ENCODE measurements around the gene STAC. TPM values are rescaled to one million over a fixed set of nuclear protein-coding genes. Genes with fewer than 3 reads are reported as not detected.

Gene STAC
- total and polyA plus RNA-seq, 10 of the 15 experiments (the other 5 are each of a cell fraction or from before 2014, with no cell fraction given), result 0.07 TPM; not detected in 9

DNA sequence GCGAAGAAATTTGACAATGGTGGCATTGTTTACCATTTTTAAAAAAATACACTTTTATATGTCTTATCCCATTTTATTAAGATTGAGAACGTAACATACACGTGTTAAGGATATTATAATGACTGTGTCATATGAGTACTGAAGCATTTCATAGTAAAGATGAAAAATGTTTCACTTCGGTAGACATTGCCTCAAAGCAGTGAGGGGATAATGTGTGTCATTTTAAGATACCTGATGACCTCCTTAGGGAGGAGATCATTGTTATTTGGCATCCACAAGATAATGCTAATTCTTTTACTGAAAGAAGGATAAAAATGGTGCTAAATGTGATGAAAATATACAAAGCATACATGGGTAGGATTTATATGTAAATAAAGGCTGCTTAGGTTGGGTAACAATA is 107.3 kb downstream of the STAC start:
- Histone ChIP-seq H3K4me2 (ENCODE audit: control insufficient read depth, insufficient read depth) (no peak overlapping the region), H3K4me3 (no peak overlapping the region), H4K20me1 (ENCODE audit: control insufficient read depth, insufficient read depth) (no peaks in the 10 kb centered on the region), H3K79me2 (ENCODE audit: control insufficient read depth, insufficient read depth, low read length) (no peaks in the 10 kb centered on the region), H3K9ac (ENCODE audit: control insufficient read depth, insufficient read depth, low read length) (no peak overlapping the region), H3K27me3 (replicated peaks in 1 of 2; ENCODE audit: control insufficient read depth in 2 of 2, insufficient read depth in 2 of 2, low read length in 1 of 2) (no peaks in the 10 kb centered on the region), H3K36me3 (ENCODE audit: control insufficient read depth in 2 of 2, insufficient read depth in 2 of 2, low read length in 1 of 2) (no peaks in the 10 kb centered on the region), H2AFZ (ENCODE audit: control insufficient read depth, low read depth, low read length) (no peak overlapping the region), H3K27ac (ENCODE audit: control insufficient read depth, insufficient read depth) (no peak overlapping the region), H3K9me3 (replicated peaks; ENCODE audit: control insufficient read depth, insufficient read depth, low read length) (no peaks in the 10 kb centered on the region), H3K4me1 (ENCODE audit: control insufficient read depth, insufficient read depth, low read length) (no peaks in the 10 kb centered on the region)
- ATAC-seq, result no peak
- CTCF ChIA-PET, result no interaction called here
- no TSS peak for BruUV-seq (replicated peaks)
- no peak for DNase-seq (ENCODE audit: low read depth, low spot score)
- FAIRE-seq, result no peak
- SMC1A ChIA-PET (ENCODE audit: uncharacterized antibody, unreplicated experiment), result no interaction called here
- intact Hi-C loops (cut with micrococcal nuclease; ENCODE audit: unreplicated experiment), result no loop called here
- TF ChIP-seq, protein P1, sequence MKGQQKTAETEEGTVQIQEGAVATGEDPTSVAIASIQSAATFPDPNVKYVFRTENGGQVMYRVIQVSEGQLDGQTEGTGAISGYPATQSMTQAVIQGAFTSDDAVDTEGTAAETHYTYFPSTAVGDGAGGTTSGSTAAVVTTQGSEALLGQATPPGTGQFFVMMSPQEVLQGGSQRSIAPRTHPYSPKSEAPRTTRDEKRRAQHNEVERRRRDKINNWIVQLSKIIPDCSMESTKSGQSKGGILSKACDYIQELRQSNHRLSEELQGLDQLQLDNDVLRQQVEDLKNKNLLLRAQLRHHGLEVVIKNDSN (IDR thresholded peaks at IDR 0.05; ENCODE audit: borderline replicate concordance, extremely low read length, insufficient read depth, low read depth, low read length), result no peak
- no peak for TF ChIP-seq SMAD1 (IDR thresholded peaks at IDR 0.05; ENCODE audit: low read depth, partially characterized antibody)
- TF ChIP-seq, protein P2, sequence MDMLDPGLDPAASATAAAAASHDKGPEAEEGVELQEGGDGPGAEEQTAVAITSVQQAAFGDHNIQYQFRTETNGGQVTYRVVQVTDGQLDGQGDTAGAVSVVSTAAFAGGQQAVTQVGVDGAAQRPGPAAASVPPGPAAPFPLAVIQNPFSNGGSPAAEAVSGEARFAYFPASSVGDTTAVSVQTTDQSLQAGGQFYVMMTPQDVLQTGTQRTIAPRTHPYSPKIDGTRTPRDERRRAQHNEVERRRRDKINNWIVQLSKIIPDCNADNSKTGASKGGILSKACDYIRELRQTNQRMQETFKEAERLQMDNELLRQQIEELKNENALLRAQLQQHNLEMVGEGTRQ (IDR thresholded peaks at IDR 0.05; ENCODE audit: borderline replicate concordance, low read depth, low read length), result no peak
- in situ Hi-C loops (cut with MboI), result no loop called here
- POLR2A ChIA-PET, result no interaction called here
- RAD21 ChIA-PET (ENCODE audit: unreplicated experiment), result no interaction called here
- WGBS (ENCODE audit: insufficient coverage, insufficient replicate concordance, low lambda C conversion rate, missing lambda C conversion rate), result 9% methylated on average over 4 of the region's 4 CpGs

DNA sequence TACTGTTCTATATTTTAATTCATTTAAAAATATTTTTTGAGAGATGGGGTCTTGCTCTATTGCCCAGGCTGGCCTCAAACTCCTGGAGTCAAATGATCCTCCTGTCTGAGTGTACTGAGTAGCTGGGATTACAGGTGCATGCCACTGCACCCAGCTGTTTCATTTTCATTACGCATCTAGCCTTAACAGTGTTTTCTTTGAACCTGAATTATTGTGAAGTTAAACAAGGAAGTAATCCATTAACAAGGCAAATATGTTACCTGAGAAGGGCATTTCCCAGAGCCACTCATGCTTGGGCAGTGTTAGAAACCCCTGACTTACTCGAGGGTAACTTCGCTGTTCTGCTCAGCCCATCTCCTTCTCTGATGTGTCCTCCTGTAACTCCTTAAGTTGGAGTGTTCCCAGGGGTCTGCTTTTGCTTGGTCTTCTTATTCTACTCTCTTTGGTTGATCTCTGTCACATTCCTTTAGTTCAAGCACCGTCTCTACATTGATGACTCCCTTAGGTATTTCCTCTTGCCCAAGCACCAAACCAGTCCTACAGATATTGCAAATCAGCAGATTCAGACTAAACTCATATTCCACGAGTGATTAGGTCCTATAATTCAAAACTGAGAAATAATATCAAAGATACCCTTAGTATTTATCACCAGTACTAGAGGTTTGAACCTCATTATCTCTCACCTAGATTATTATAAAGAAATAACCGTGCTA is 107.9 kb downstream of the STAC start:
- RAD21 ChIA-PET (ENCODE audit: unreplicated experiment), result no interaction called here
- Histone ChIP-seq H3K9me3 (replicated peaks; ENCODE audit: control insufficient read depth, insufficient read depth, low read length) (no peaks in the 10 kb centered on the region), H3K79me2 (ENCODE audit: control insufficient read depth, insufficient read depth, low read length) (no peaks in the 10 kb centered on the region), H3K4me1 (ENCODE audit: control insufficient read depth, insufficient read depth, low read length) (no peaks in the 10 kb centered on the region), H3K27ac (ENCODE audit: control insufficient read depth, insufficient read depth) (no peak overlapping the region), H2AFZ (ENCODE audit: control insufficient read depth, low read depth, low read length) (no peak overlapping the region), H3K4me3 (no peak overlapping the region), H4K20me1 (ENCODE audit: control insufficient read depth, insufficient read depth) (no peaks in the 10 kb centered on the region), H3K4me2 (ENCODE audit: control insufficient read depth, insufficient read depth) (no peak overlapping the region), H3K9ac (ENCODE audit: control insufficient read depth, insufficient read depth, low read length) (no peak overlapping the region), H3K27me3 (replicated peaks in 1 of 2; ENCODE audit: control insufficient read depth in 2 of 2, insufficient read depth in 2 of 2, low read length in 1 of 2) (no peaks in the 10 kb centered on the region), H3K36me3 (ENCODE audit: control insufficient read depth in 2 of 2, insufficient read depth in 2 of 2, low read length in 1 of 2) (no peaks in the 10 kb centered on the region)
- 19% methylated on average over 6 of the region's 6 CpGs for WGBS (ENCODE audit: insufficient coverage, insufficient replicate concordance, low lambda C conversion rate, missing lambda C conversion rate)
- no TSS peak for BruUV-seq (replicated peaks)
- DNase-seq (ENCODE audit: low read depth, low spot score) (no peak), FAIRE-seq (no peak), ATAC-seq (peak; percentile 41)
- in situ Hi-C loops (cut with MboI) (no loop called here), intact Hi-C loops (cut with micrococcal nuclease; ENCODE audit: unreplicated experiment) (no loop called here)
- POLR2A ChIA-PET, result no interaction called here
- CTCF ChIA-PET, result no interaction called here
- SMC1A ChIA-PET (ENCODE audit: uncharacterized antibody, unreplicated experiment), result no interaction called here
- TF ChIP-seq, protein P3, sequence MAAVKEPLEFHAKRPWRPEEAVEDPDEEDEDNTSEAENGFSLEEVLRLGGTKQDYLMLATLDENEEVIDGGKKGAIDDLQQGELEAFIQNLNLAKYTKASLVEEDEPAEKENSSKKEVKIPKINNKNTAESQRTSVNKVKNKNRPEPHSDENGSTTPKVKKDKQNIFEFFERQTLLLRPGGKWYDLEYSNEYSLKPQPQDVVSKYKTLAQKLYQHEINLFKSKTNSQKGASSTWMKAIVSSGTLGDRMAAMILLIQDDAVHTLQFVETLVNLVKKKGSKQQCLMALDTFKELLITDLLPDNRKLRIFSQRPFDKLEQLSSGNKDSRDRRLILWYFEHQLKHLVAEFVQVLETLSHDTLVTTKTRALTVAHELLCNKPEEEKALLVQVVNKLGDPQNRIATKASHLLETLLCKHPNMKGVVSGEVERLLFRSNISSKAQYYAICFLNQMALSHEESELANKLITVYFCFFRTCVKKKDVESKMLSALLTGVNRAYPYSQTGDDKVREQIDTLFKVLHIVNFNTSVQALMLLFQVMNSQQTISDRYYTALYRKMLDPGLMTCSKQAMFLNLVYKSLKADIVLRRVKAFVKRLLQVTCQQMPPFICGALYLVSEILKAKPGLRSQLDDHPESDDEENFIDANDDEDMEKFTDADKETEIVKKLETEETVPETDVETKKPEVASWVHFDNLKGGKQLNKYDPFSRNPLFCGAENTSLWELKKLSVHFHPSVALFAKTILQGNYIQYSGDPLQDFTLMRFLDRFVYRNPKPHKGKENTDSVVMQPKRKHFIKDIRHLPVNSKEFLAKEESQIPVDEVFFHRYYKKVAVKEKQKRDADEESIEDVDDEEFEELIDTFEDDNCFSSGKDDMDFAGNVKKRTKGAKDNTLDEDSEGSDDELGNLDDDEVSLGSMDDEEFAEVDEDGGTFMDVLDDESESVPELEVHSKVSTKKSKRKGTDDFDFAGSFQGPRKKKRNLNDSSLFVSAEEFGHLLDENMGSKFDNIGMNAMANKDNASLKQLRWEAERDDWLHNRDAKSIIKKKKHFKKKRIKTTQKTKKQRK (IDR thresholded peaks at IDR 0.05; ENCODE audit: low read depth, low read length), result no peak
- TF ChIP-seq BACH1 (IDR thresholded peaks at IDR 0.05; ENCODE audit: borderline replicate concordance) (no peak), ETV6 (conservative IDR thresholded peaks at IDR 0.05 in 1 of 2, IDR thresholded peaks at IDR 0.05 in 1 of 2; ENCODE audit: borderline replicate concordance in 1 of 2, low read depth in 1 of 2) (no peak), NRF1 (conservative IDR thresholded peaks at IDR 0.05; ENCODE audit: low read depth, low read length) (no peak), TCF12 (IDR thresholded peaks at IDR 0.05; ENCODE audit: low read depth, low read length) (no peak)
- TF ChIP-seq, protein P4, sequence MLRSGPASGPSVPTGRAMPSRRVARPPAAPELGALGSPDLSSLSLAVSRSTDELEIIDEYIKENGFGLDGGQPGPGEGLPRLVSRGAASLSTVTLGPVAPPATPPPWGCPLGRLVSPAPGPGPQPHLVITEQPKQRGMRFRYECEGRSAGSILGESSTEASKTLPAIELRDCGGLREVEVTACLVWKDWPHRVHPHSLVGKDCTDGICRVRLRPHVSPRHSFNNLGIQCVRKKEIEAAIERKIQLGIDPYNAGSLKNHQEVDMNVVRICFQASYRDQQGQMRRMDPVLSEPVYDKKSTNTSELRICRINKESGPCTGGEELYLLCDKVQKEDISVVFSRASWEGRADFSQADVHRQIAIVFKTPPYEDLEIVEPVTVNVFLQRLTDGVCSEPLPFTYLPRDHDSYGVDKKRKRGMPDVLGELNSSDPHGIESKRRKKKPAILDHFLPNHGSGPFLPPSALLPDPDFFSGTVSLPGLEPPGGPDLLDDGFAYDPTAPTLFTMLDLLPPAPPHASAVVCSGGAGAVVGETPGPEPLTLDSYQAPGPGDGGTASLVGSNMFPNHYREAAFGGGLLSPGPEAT (IDR thresholded peaks at IDR 0.05; ENCODE audit: low read depth), result no peak
